Kidney (tissue), 14 donors: ENCODE data around the gene CHCHD1. TPM values are rescaled to one million over a fixed set of nuclear protein-coding genes. Genes with fewer than 3 reads are reported as not detected.

ENCODE experiments used
- DNase-seq, 5 donors: peaks; one replicate each; pipeline ENCODE4 v3.0.0-alpha.2; 2013 to 2020
- FAIRE-seq: peaks from 2 replicates; lab custom pipeline; 2012; peaks lifted over from hg19 to GRCh38; lab: Jason Lieb, UNC
- H3K27ac ChIP-seq, 2 donors: one replicate each; pipeline ENCODE4 v1.7.0; 2013; ENCODE audit warnings: low read depth in 2 of 2, low read length in 2 of 2, inconsistent platforms in 1 of 2
- H3K27me3 ChIP-seq: one replicate; pipeline ENCODE4 v1.7.1; 2013; ENCODE audit warnings: low read length, inconsistent platforms; ENCODE audit not compliant: control insufficient read depth, insufficient read depth
- H3K36me3 ChIP-seq, 3 donors: one replicate each; pipeline versions ENCODE4 v1.7.0 to v1.7.1; 2013; ENCODE audit warnings: low read length in 3 of 3, control low read depth in 1 of 3, inconsistent platforms in 1 of 3; ENCODE audit not compliant: insufficient read depth in 3 of 3, control insufficient read depth in 2 of 3
- H3K4me1 ChIP-seq, 3 donors: one replicate each; pipeline versions ENCODE4 v1.7.0 to v1.7.1; 2013; ENCODE audit warnings: low read length in 3 of 3, inconsistent platforms in 1 of 3, low read depth in 1 of 3; ENCODE audit not compliant: control insufficient read depth in 2 of 3, insufficient read depth in 2 of 3
- H3K4me3 ChIP-seq, 3 donors: one replicate each; pipeline versions ENCODE4 v1.7.0 to v1.8.1; 2013; ENCODE audit warnings: low read length in 3 of 3, control low read depth in 1 of 3, inconsistent platforms in 1 of 3
- H3K9ac ChIP-seq, 3 donors: one replicate each; pipeline versions ENCODE4 v1.7.0 to v1.7.1; 2013; ENCODE audit warnings: low read length in 3 of 3, control low read depth in 1 of 3, inconsistent platforms in 1 of 3
- H3K9me3 ChIP-seq, 3 donors: one replicate each; pipeline versions ENCODE4 v1.7.0 to v1.7.1; 2013; ENCODE audit warnings: low read length in 3 of 3, control low read depth in 1 of 3, inconsistent platforms in 1 of 3; ENCODE audit not compliant: control insufficient read depth in 2 of 3, insufficient read depth in 1 of 3
- CTCF ChIP-seq: IDR thresholded peaks from 3 replicates; pipeline ENCODE4 v1.5.1; 2012; ENCODE audit warnings: mild to moderate bottlenecking, moderate library complexity, borderline replicate concordance; ENCODE audit not compliant: insufficient read depth; ENCODE audit errors: extremely low read depth
- intact Hi-C: fragments of 100-400 bp; cut with DNase I; formaldehyde crosslinking; loops from one replicate; pipeline ENCODE4 v1.11.1; 2022
- polyA plus RNA-seq: library from polyadenylated mRNA; stranded (reverse); fragments of 350-450 nt; fragmentation: Illumina TruSeq; extraction: RNeasy Lipid Tissue Mini Kit (QIAGEN cat#74804); gene quantifications from one replicate; pipeline ENCODE4 v1.2.3, GENCODE V29; 2014; ENCODE audit warnings: low read depth, low replicate concordance; ENCODE audit not compliant: insufficient read depth
- total RNA-seq: library from RNA; stranded (reverse); fragmentation: NEBNext Ultra II Directional; extraction: Animal tissue kit (Norgen Biotek cat#: 25700); gene quantifications from one replicate; pipeline ENCODE4 v1.2.1, GENCODE V29; 2021
- donor health status: control.
- donor health status: control.
- donor health status: control.
- donor health status: control.
- donor health status: control.
- donor health status: DM: yes; HTN: yes; CAD: no.
- donor health status: Normal renal cell carcinoma (clear cell type).

CHCHD1 gene
- total and polyA plus RNA-seq, 2 donors from 2014 or later, result 23.4 to 105 TPM

- intact Hi-C loops, result no loop called here
- Histone ChIP-seq H3K9me3 (no peaks in the 10 kb centered on the region), H3K27ac (peak overlapping the region in 1 of 2 donors; percentile 51), H3K36me3 (peaks cover 2 to 39% (median 2%) of the 10 kb centered on the region in 3 donors), H3K4me3 (no peak overlapping the region), H3K27me3 (no peaks in the 10 kb centered on the region), H3K9ac (no peak overlapping the region), H3K4me1 (peaks cover 0 to 10% (median 3%) of the 10 kb centered on the region in 3 donors)
- no peak for FAIRE-seq
- peak in 4 of 5 donors; percentile 43 to 89 (median 54) for DNase-seq
- TF ChIP-seq CTCF, result no peak
These were observed 37.8 kb downstream of the CHCHD1 start for GRCh38 chr10:73819513-73820093.

GRCh38 chr10:73823391-73823790 lies 41.5 kb downstream of the CHCHD1 start:
- Histone ChIP-seq H3K4me3 (no peak overlapping the region), H3K27ac (no peak overlapping the region), H3K36me3 (peaks cover 0 to 30% (median 9%) of the 10 kb centered on the region in 3 donors), H3K9me3 (no peaks in the 10 kb centered on the region), H3K9ac (no peak overlapping the region), H3K27me3 (no peaks in the 10 kb centered on the region), H3K4me1 (peaks cover 0 to 3% (median 0%) of the 10 kb centered on the region in 3 donors)
- no peak for FAIRE-seq
- intact Hi-C loops, result no loop called here
- TF ChIP-seq CTCF, result no peak
- DNase-seq, result no peak

- Histone ChIP-seq H3K4me1 (peaks cover 0 to 3% (median 0%) of the 10 kb centered on the region in 3 donors), H3K4me3 (no peak overlapping the region), H3K9me3 (no peaks in the 10 kb centered on the region), H3K27me3 (no peaks in the 10 kb centered on the region), H3K27ac (no peak overlapping the region), H3K36me3 (peaks cover 0 to 24% (median 9%) of the 10 kb centered on the region in 3 donors), H3K9ac (no peak overlapping the region)
- no peak for DNase-seq
- intact Hi-C loops, result no loop called here
- no peak for TF ChIP-seq CTCF
- no peak for FAIRE-seq
These were observed 42.4 kb downstream of the CHCHD1 start for GRCh38 chr10:73824146-73824725.
